Pancreas (tissue), 10 donors: ENCODE data around the gene NR5A1. TPM values are rescaled to one million over a fixed set of nuclear protein-coding genes. Genes with fewer than 3 reads are reported as not detected.
A peak's percentile ranks its signal among the peaks of the same experiment; 100 is the strongest.

Experiments used
- ATAC-seq, 4 donors: fragments of 200-7000 bp; cut with Tn5 transposase; one replicate each; pipeline versions ENCODE4 v1.8.0 to v1.9.1; 2020; ENCODE audit warnings: mild to moderate bottlenecking in 4 of 4, moderate library complexity in 4 of 4
- DNase-seq, 6 donors: peaks; one replicate each; pipeline ENCODE4 v3.0.0-alpha.2; 2020
- FAIRE-seq: peaks from 2 replicates; lab custom pipeline; 2012; peaks lifted over from hg19 to GRCh38; lab: Jason Lieb, UNC
- H3K27ac ChIP-seq, 4 donors: fragments of 200-600 bp; sonication (generic); 1 replicate in 3 of 4; 2 replicates in 1 of 4; pipeline versions ENCODE4 v1.5.0 to v1.8.0; 2020
- H3K27me3 ChIP-seq, 4 donors: fragments of 200-600 bp; one replicate each; pipeline ENCODE4 v1.8.0; 2021
- H3K36me3 ChIP-seq, 3 donors: fragments of 200-600 bp; sonication (generic) in 1 of 3; one replicate each; pipeline versions ENCODE4 v1.5.0 to v1.8.0; 2020 to 2021
- H3K4me1 ChIP-seq, 3 donors: fragments of 200-600 bp; one replicate each; pipeline ENCODE4 v1.8.0; 2021
- H3K4me3 ChIP-seq, 4 donors: fragments of 200-600 bp; sonication (generic) in 2 of 4; one replicate each; pipeline versions ENCODE4 v1.5.0 to v1.8.0; 2020 to 2021
- H3K9me3 ChIP-seq, 4 donors: fragments of 200-600 bp; one replicate each; pipeline ENCODE4 v1.8.0; 2021
- WGBS, 2 donors: extraction: QIAGEN DNeasy Blood & Tissue Kit; methylation state at CpG; one replicate each; pipeline ENCODE4 v1.1.7; 2013; 5-methylcytosine and 5-hydroxymethylcytosine counted together
- intact Hi-C, 3 donors: fragments of 100-400 bp; cut with DNase I; formaldehyde crosslinking; loops; one replicate each; pipeline versions ENCODE4 v1.11.1 to v1.14.2; 2022
- polyA plus RNA-seq, 2 donors: library from polyadenylated mRNA; stranded (reverse); fragments of 200-250 nt; gene quantifications; one replicate each; pipeline ENCODE4 v1.2.3, GENCODE V29; 2013
- total RNA-seq, 6 donors: library from RNA; stranded (reverse); fragmentation: NEBNext Ultra II Directional in 4 of 6; extraction: Animal tissue kit (Norgen Biotek cat#: 25700) in 4 of 6; gene quantifications; one replicate each; pipeline versions ENCODE4 v1.2.1 to v1.2.4, GENCODE V29; 2021 to 2023
- TF ChIP-seq, protein P1 (sequence below), 4 donors: fragments of 200-600 bp; sonication (generic) in 3 of 4; IDR thresholded peaks; one replicate each; pipeline versions ENCODE4 v1.5.0 to v1.8.0; 2021; ENCODE audit warnings: antibody characterized with exemption in 4 of 4
- donor health status: healthy with polysubstance abuse.
- donor health status: DM: no; HTN: no; CAD: no; lungs with moderate emphysema.
- donor health status: DM: no; HTN: no; CAD: no.
- donor health status: control.
- donor health status: control.
- donor health status: Bipolar disorder and iron deficiency.
- donor health status: DM: yes; HTN: yes; CAD: no.
- donor health status: DM: no; HTN: no; CAD: no.
- donor health status: DM: no; HTN: no; CAD: no.
- donor health status: DM: yes; HTN: yes; CAD: no.

The NR5A1 gene
- total and polyA plus RNA-seq, 8 donors, result 0.05 to 0.28 TPM; not detected in 6

- no peaks in the 10 kb centered on the region for H3K9me3 ChIP-seq
- FAIRE-seq, result no peak
- intact Hi-C loops, result no loop called here
- no peaks in the 10 kb centered on the region for H3K4me1 ChIP-seq
- peaks cover 0 to 17% (median 2%) of the 10 kb centered on the region in 4 donors for H3K27me3 ChIP-seq
- H3K27ac ChIP-seq, result no peak overlapping the region
- TF ChIP-seq, protein P1, sequence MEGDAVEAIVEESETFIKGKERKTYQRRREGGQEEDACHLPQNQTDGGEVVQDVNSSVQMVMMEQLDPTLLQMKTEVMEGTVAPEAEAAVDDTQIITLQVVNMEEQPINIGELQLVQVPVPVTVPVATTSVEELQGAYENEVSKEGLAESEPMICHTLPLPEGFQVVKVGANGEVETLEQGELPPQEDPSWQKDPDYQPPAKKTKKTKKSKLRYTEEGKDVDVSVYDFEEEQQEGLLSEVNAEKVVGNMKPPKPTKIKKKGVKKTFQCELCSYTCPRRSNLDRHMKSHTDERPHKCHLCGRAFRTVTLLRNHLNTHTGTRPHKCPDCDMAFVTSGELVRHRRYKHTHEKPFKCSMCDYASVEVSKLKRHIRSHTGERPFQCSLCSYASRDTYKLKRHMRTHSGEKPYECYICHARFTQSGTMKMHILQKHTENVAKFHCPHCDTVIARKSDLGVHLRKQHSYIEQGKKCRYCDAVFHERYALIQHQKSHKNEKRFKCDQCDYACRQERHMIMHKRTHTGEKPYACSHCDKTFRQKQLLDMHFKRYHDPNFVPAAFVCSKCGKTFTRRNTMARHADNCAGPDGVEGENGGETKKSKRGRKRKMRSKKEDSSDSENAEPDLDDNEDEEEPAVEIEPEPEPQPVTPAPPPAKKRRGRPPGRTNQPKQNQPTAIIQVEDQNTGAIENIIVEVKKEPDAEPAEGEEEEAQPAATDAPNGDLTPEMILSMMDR (IDR thresholded peaks at IDR 0.05), result no peak
- ATAC-seq, result no peak
- H3K36me3 ChIP-seq, result no peaks in the 10 kb centered on the region
- 66 to 78% methylated on average over 6 to 7 of the region's 7 CpGs for WGBS, 2 donors
- H3K4me3 ChIP-seq, result no peak overlapping the region
- peak in 1 of 6 donors; percentile 20 for DNase-seq
Observed at GRCh38 chr9:124472770-124473169, 34.4 kb downstream of the NR5A1 start.

DNA sequence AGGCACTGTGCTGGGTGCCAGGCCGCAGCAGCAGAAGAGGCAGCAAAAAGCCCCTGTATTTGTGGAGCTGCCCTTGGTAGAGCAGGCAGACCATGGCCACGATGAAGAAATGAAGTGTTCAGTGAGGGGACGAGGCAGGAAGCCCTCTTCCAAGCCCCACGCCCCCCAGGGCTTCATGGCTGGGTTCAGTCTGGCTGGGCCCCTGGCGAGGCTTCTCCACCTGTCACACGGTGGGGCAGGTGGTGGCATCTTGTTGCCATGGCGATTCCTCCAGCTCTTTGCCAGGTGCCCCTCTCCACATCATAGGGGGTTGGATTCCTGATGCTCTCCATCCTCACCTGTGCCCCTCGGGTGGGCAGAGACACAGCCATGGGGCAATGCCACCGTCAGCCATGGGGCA lies 35.4 kb downstream of the NR5A1 start:
- peak in 1 of 6 donors; percentile 29 for DNase-seq
- H3K4me3 ChIP-seq, result no peak overlapping the region
- no peak for ATAC-seq
- no peaks in the 10 kb centered on the region for H3K4me1 ChIP-seq
- intact Hi-C loops, result no loop called here
- TF ChIP-seq, protein P1 (IDR thresholded peaks at IDR 0.05), result no peak
- no peak for FAIRE-seq
- no peaks in the 10 kb centered on the region for H3K9me3 ChIP-seq
- no peaks in the 10 kb centered on the region for H3K36me3 ChIP-seq
- H3K27ac ChIP-seq, result no peak overlapping the region
- H3K27me3 ChIP-seq, result peaks cover 0 to 8% (median 0%) of the 10 kb centered on the region in 4 donors
- 62 to 65% methylated on average over 9 of the region's 9 CpGs for WGBS, 2 donors

DNA sequence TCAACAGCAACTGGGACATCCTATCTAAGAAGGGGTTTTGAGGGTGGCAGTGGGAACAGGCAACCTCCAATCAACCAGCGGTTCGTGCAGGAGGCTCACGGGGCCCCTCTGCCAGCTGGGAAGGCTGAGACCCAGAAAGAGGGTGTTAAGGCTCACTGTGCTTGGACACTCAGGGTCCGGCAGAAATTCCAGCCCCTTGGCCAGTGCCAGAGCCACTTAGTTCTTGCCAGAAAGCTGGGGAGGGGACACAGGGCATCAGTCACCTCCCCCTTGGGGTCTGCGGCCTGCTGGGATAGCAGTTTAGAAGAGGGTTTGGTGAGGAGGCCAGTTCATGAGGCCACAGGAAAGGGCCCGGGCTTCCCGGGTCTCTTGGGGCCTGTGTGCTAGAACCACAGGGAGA lies 36.5 kb downstream of the NR5A1 start:
- no peak for FAIRE-seq
- 82 to 83% methylated on average over 7 of the region's 7 CpGs for WGBS, 2 donors
- DNase-seq, result peak in 1 of 6 donors; percentile 25
- Histone ChIP-seq H3K36me3 (no peaks in the 10 kb centered on the region), H3K27me3 (no peaks in the 10 kb centered on the region), H3K4me1 (no peaks in the 10 kb centered on the region), H3K27ac (no peak overlapping the region), H3K4me3 (no peak overlapping the region), H3K9me3 (no peaks in the 10 kb centered on the region)
- TF ChIP-seq, protein P1 (IDR thresholded peaks at IDR 0.05), result no peak
- no peak for ATAC-seq
- intact Hi-C loops, result no loop called here

- no peak overlapping the region for H3K4me3 ChIP-seq
- ATAC-seq, result no peak
- no peaks in the 10 kb centered on the region for H3K27me3 ChIP-seq
- no peaks in the 10 kb centered on the region for H3K4me1 ChIP-seq
- H3K9me3 ChIP-seq, result no peaks in the 10 kb centered on the region
- TF ChIP-seq, protein P1 (IDR thresholded peaks at IDR 0.05), result no peak
- intact Hi-C loops, result no loop called here
- peak in 1 of 6 donors; percentile 43 for DNase-seq
- no peak overlapping the region for H3K27ac ChIP-seq
- no peaks in the 10 kb centered on the region for H3K36me3 ChIP-seq
- 70 to 84% methylated on average over 13 of the region's 13 CpGs for WGBS, 2 donors
- no peak for FAIRE-seq
Observed at GRCh38 chr9:124470306-124470705, 36.9 kb downstream of the NR5A1 start.

- H3K27ac ChIP-seq, result no peak overlapping the region
- 79 to 83% methylated on average over 28 of the region's 28 CpGs for WGBS, 2 donors
- H3K4me3 ChIP-seq, result no peak overlapping the region
- no peaks in the 10 kb centered on the region for H3K36me3 ChIP-seq
- TF ChIP-seq, protein P1 (IDR thresholded peaks at IDR 0.05), result no peak
- intact Hi-C loops, result no loop called here
- FAIRE-seq (no peak), DNase-seq (peak in 1 of 6 donors; percentile 55), ATAC-seq (no peak)
- no peaks in the 10 kb centered on the region for H3K4me1 ChIP-seq
- no peaks in the 10 kb centered on the region for H3K27me3 ChIP-seq
- no peaks in the 10 kb centered on the region for H3K9me3 ChIP-seq
Observed at GRCh38 chr9:124469011-124469832, 38.0 kb downstream of the NR5A1 start.
